Measurements from ENCODE around the gene DOCK11. TPM values are rescaled to one million over a fixed set of nuclear protein-coding genes. Genes with fewer than 3 reads are reported as not detected.

The DOCK11 gene
- total RNA-seq, 1 experiment from 2014 or later: 13.1 TPM

GRCh38 chrX:118548841-118549240 is 53.2 kb downstream of the DOCK11 start (continued):
- no peak for TF ChIP-seq SMAD4 (CRISPR knock-in tag; IDR thresholded peaks at IDR 0.05)
- no peak for TF ChIP-seq FOXP4 (CRISPR knock-in tag; IDR thresholded peaks at IDR 0.05)

GRCh38 chrX:118550792-118551191 is 55.2 kb downstream of the DOCK11 start:
- Mint-ChIP-seq H3K36me3 (no peaks in the 10 kb centered on the region), H3K27me3 (ENCODE audit: low read depth) (no peaks in the 10 kb centered on the region), H3K9me3 (no peaks in the 10 kb centered on the region), H3K4me1 (no peaks in the 10 kb centered on the region), H3K4me3 (no peak overlapping the region), H3K27ac (no peak overlapping the region)
- CTCF ChIA-PET: interaction anchor here (0.9 kb wide), 1 partner anchor 91 kb away, joined by 3 read pairs; no protein-coding TSS in a partner anchor
- POLR2A ChIA-PET: no interaction called here
- DNase-seq (ENCODE audit: low spot score) (no peak), ATAC-seq (no peak)
- TF ChIP-seq NFATC4 (CRISPR knock-in tag; IDR thresholded peaks at IDR 0.05): no peak
- no peak for TF ChIP-seq CDX4 (CRISPR knock-in tag; IDR thresholded peaks at IDR 0.05; ENCODE audit: borderline replicate concordance)
- TF ChIP-seq ETV6 (CRISPR knock-in tag; IDR thresholded peaks at IDR 0.05): no peak
- no peak for TF ChIP-seq CTCF (IDR thresholded peaks at IDR 0.05)
- TF ChIP-seq E2F4 (CRISPR knock-in tag; IDR thresholded peaks at IDR 0.05; ENCODE audit: borderline replicate concordance, low read depth): no peak
- no peak for TF ChIP-seq ZNF671 (CRISPR knock-in tag; IDR thresholded peaks at IDR 0.05)
- no peak for TF ChIP-seq PRDM15 (CRISPR knock-in tag; IDR thresholded peaks at IDR 0.05)

GRCh38 chrX:118551426-118551825 is 55.8 kb downstream of the DOCK11 start:
- ChIA-PET CTCF (no interaction called here), POLR2A (no interaction called here)
- no peaks in the 10 kb centered on the region for H3K27me3 Mint-ChIP-seq (ENCODE audit: low read depth)
- H3K4me3 Mint-ChIP-seq: no peak overlapping the region
- no peaks in the 10 kb centered on the region for H3K36me3 Mint-ChIP-seq
- no peaks in the 10 kb centered on the region for H3K9me3 Mint-ChIP-seq
- no peak overlapping the region for H3K27ac Mint-ChIP-seq
- H3K4me1 Mint-ChIP-seq: no peaks in the 10 kb centered on the region
- ATAC-seq (no peak), DNase-seq (ENCODE audit: low spot score) (no peak)
- TF ChIP-seq ZNF281 (CRISPR knock-in tag; IDR thresholded peaks at IDR 0.05) (no peak), NFATC4 (CRISPR knock-in tag; IDR thresholded peaks at IDR 0.05) (no peak), IRF2 (CRISPR knock-in tag; IDR thresholded peaks at IDR 0.05; ENCODE audit: borderline replicate concordance, low read depth) (no peak), ZNF138 (CRISPR knock-in tag; conservative IDR thresholded peaks at IDR 0.05) (no peak), USF2 (CRISPR knock-in tag; IDR thresholded peaks at IDR 0.05) (no peak), CTCF (IDR thresholded peaks at IDR 0.05) (no peak), EMX1 (CRISPR knock-in tag; IDR thresholded peaks at IDR 0.05) (no peak), TEAD1 (CRISPR knock-in tag; IDR thresholded peaks at IDR 0.05) (no peak), MLX (CRISPR knock-in tag; IDR thresholded peaks at IDR 0.05) (no peak), OVOL2 (CRISPR knock-in tag; IDR thresholded peaks at IDR 0.05; ENCODE audit: borderline replicate concordance) (no peak)
